Measurements from ENCODE around the gene MYRIP.
"Not testable (repeated sequence)": the region's sequence is repeated elsewhere in the genome, so short reads cannot be mapped to it uniquely, and the experiment has no call there.

The MYRIP gene

GRCh38 chr3:40096661-40097111 lies 287.3 kb downstream of the MYRIP start:
- no peak for DNase-seq

DNA sequence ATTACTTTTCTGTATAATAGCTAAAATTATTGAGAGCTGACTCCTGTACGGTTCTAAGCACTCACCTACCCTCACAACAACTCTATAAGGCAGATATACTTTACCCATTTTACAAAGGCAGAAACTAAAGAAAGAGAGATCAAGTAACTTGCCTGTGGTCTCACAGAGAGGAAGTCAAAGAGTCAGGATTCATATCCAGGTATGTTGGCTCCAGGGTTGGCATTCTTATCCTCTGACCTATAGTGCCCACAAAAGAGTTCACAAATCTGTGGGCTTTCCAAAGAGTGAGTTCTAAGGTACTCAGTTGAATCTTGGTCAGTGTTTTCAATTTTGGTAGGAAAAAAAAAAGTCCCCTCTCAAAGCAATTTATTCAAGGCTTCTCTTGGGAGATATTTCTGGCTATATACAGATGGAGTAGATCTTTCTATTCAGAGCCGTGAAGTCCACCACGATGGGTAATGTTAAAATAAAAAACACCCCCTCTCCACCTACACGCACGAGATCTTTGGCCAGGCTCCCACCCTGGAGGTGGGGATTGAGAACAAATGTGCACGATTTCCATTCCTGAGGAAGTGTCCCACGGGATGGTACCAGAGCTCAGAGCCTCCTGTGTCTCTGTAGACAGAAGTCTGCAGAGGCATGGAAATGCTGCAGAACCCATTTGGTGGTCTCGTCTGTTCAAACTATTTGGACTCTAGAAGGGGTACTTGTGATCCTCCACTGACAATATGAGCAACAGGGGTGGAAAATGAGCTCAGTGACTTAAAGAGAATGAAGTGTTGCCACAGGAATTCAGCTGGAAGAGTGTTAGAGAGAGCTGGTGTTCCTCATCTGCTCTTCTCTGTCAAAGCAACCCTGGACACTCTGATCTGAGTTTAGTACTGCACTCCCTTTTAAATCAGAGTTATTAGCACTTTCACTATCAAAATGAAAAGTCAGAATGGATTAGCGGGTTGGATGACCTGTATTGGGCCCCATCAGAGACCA lies 288.0 kb downstream of the MYRIP start:
- no peak for DNase-seq

GRCh38 chr3:40098261-40098759 lies 288.9 kb downstream of the MYRIP start:
- no peak for DNase-seq

GRCh38 chr3:40099871-40100270 lies 290.5 kb downstream of the MYRIP start:
- no peak for DNase-seq

GRCh38 chr3:40102182-40102581 lies 292.8 kb downstream of the MYRIP start:
- no peak for DNase-seq

DNA sequence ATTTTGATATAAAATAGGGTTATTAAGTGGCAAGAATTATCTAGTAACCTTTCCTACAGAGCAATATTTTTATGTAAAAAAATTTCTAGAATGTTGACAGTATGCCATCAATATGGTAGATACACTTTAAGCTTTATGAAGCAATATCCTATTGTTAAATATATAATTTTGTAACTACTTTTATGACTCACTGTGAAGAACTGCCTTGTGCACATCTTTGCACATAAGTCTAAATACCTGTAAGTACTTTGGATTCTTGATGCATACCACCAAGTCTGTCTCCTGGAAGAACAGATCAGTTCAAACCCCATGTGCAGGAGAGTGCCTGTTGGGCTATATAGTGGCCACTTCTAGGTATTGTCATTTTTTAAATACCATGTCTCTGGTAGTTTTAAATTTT lies 294.4 kb downstream of the MYRIP start:
- DNase-seq, result no peak

DNA sequence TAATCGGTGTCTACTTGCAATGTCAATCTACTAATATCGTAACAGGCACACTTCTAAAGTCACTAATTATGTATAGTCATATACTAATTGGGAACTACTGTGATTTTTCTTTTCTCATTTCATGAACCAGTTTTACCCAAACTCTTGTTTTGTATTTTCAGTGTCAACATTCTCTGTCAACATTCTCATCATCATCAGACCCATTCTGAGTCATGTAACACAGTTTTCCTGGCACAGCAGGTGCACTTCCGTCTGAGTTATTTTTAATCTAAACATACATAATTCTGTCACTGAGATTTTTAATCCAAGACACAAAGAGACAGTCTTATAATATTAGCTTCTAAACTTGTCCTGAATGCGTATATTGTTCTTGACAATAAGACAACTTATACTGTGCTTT lies 295.0 kb downstream of the MYRIP start:
- no peak for DNase-seq

DNA sequence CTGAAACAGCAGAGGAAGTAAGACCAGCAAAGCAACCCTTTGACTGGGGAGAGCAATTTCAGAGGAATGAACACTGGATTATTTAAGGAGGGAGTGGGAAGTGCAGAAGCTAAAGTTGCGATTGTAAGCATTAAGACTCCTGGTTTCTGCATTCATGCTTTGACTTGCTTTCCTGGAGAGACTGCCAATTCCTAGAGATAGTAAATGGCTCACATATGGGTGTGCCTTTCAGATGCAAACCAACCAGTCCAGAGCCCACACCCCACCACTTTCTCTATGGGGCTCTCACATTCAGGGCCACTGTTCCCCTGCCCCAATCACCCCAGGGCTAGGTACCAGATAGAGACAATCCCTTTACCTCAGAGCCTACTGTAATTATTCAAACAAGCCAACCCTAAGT lies 299.2 kb downstream of the MYRIP start:
- DNase-seq, result no peak

- DNase-seq, result no peak
These were observed 300.5 kb downstream of the MYRIP start for GRCh38 chr3:40109641-40110490.

- no peak for DNase-seq
These were observed 307.2 kb downstream of the MYRIP start for GRCh38 chr3:40116478-40117177.

- DNase-seq, result no peak
These were observed 308.7 kb downstream of the MYRIP start for GRCh38 chr3:40118091-40118490.

GRCh38 chr3:40120067-40120692 lies 310.8 kb downstream of the MYRIP start:
- no peak for DNase-seq

GRCh38 chr3:40120806-40121205 lies 311.4 kb downstream of the MYRIP start:
- DNase-seq, result no peak

DNA sequence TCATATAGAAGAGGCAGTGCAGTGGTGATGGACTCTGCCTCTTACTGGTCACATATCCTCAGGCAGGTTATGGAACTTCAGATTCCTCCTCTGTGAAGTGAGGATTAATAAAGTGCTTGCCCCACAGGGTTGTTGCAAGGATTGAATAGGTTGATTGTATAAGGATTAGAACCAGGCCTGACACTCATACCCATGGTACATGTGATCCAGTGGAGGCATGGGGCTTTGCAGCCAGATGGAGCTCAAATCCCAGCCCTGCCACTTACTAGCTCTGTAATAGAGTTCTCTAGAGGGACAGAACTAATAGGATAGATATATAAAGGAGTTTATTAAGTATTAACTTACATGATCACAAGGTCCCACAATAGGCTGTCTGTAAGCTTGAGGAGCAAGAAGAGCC lies 315.5 kb downstream of the MYRIP start:
- DNase-seq, result no peak

DNA sequence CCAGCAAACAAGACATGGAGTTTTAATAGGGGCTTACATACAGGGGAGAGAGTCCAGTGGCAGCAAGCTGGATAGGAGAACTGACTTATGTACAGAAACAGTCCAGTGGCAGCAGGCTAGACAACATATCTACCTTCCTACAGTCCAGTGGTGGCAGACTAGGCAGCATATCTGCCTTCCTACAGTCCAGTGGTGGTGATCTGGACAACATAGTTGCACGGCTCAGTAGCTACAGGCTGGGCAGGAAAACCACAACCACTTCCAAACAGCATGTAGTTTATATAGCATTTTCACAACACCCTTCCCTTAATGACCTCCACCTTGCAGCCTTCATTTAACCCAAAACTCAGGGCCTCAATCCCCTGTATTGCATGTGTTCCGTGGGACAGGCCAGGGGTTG lies 318.8 kb downstream of the MYRIP start:
- no peak for DNase-seq

DNA sequence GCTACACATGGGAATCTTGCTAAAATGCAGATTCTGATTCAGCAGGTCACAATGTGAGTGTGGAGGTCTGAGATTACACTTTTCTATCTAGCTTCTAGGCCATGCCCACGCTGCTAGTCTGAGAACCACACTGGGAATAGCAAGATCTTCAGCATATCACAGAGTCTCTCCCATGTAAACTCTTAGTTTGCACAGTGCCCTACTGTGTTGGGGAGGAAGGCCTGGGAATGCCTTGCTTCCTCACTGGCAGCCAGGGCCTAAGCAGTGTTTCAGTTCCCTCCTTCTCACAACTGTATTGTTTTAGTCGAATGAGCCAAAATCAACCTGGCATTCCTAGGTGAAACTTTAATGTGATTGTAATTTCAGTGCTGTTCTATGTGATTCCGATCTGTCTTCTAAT lies 320.1 kb downstream of the MYRIP start:
- DNase-seq, result no peak

- DNase-seq, result no peak
These were observed 320.6 kb downstream of the MYRIP start for GRCh38 chr3:40129981-40130380.

GRCh38 chr3:40130721-40131120 lies 321.3 kb downstream of the MYRIP start:
- no peak for DNase-seq

DNA sequence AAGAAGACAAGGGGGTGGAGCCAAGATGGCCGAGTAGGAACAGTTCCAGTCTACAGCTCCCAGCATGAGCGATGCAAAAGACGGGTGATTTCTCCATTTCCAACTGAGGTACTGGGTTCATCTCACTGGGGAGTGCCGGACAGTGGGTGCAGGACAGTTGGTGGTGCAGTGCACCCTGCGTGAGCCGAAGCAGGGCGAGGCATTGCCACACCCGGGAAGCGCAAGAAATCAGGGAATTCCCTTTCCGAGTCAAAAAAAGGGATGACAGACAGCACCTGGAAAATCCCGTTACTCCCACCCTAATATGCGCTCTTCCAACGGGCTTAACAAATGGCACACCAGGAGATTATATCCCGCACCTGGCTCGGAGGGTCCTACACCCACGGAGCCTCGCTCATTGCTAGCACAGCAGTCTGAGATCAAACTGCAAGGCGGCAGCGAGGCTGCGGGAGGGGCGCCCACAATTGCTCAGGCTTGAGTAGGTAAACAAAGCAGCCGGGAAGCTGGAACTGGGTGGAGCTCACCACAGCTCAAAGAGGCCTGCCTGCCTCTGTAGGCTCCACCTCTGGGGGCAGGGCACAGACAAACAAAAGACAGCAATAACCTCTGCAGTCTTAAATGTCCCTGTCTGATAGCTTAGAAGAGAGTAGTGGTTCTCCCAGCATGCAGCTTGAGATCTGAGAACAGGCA lies 324.6 kb downstream of the MYRIP start:
- not testable (repeated sequence) for DNase-seq

DNA sequence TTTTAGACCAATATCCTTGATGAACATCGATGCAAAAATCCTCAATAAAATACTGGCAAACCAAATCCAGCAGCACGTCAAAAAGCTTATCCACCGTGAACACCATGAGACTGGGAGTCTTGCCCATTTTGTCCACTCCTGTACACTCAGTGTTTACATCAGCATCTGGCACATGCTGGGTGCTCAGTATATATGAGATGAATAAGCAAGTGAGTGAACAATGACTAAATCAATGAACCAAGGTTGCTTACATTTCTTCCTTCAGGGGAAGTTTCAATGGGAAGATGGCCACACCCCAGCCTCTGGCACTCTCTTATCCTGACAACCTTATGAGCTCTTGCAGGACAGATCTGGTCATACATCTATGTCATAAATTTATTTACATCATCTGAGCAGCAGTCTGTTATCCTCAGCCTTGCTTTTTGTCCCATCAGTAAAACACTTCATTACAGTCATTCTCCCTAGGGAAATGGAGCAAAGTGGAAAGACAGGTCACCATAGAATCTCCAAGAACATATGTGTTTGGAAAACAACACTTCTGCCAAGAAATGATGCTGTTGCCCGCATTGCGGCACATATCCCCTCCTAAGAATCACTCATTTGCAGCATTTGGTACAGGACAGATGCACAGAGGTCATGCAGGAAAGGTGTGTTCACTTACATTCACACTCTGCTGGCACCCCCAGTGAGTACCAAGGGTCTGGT lies 328.3 kb downstream of the MYRIP start:
- DNase-seq, result no peak
